Effector memory CD8-positive, alpha-beta T cell (primary cell): Measurements from ENCODE around the gene KCTD5.
"Not testable (repeated sequence)": the region's sequence is repeated elsewhere in the genome, so short reads cannot be mapped to it uniquely, and the experiment has no call there.

ENCODE experiments used
- ATAC-seq: fragments of 150-1000 bp; cut with Tn5 transposase; replicated peaks from 2 replicates; pipeline ENCODE4 v1.10.0; 2021; ENCODE audit warnings: mild to moderate bottlenecking, moderate library complexity
- DNase-seq, 3 experiments: peaks; one replicate each; pipeline ENCODE4 v3.0.0; 2021
- H3K27ac Mint-ChIP-seq, 2 donors: one replicate each; pipeline ENCODE4 v1.8.0; 2022; ENCODE audit warnings: mild to moderate bottlenecking in 2 of 2, mixed read lengths in 2 of 2, moderate library complexity in 2 of 2
- H3K27me3 Mint-ChIP-seq, 2 donors: one replicate each; pipeline ENCODE4 v1.8.0; 2022; ENCODE audit warnings: mixed read lengths in 2 of 2
- H3K36me3 Mint-ChIP-seq: one replicate; pipeline ENCODE4 v1.8.0; 2022; ENCODE audit warnings: mild to moderate bottlenecking, moderate library complexity, mixed read lengths; ENCODE audit not compliant: insufficient read depth
- H3K4me1 Mint-ChIP-seq, 2 donors: one replicate each; pipeline ENCODE4 v1.8.0; 2022; ENCODE audit warnings: low read depth in 2 of 2, mixed read lengths in 2 of 2
- H3K4me3 Mint-ChIP-seq, 2 donors: one replicate each; pipeline ENCODE4 v1.8.0; 2022; ENCODE audit warnings: mild to moderate bottlenecking in 2 of 2, mixed read lengths in 2 of 2, moderate library complexity in 2 of 2
- H3K9me3 Mint-ChIP-seq, 2 donors: one replicate each; pipeline ENCODE4 v1.8.0; 2022; ENCODE audit warnings: mixed read lengths in 2 of 2

The KCTD5 gene

GRCh38 chr16:2720719-2721633 is 38.7 kb downstream of the KCTD5 start:
- peak; percentile 91 for ATAC-seq
- Mint-ChIP-seq H3K4me3 (peak overlapping the region; percentile 79 to 82), H3K4me1 (peaks cover 0 to 2% of the 10 kb centered on the region in 2 donors), H3K27me3 (peaks cover 13 to 20% of the 10 kb centered on the region in 2 donors), H3K27ac (peak overlapping the region; percentile 67 to 76), H3K9me3 (no peaks in the 10 kb centered on the region), H3K36me3 (peaks cover 6% of the 10 kb centered on the region)
- DNase-seq: peak; percentile 75 to 79 (median 78)

DNA sequence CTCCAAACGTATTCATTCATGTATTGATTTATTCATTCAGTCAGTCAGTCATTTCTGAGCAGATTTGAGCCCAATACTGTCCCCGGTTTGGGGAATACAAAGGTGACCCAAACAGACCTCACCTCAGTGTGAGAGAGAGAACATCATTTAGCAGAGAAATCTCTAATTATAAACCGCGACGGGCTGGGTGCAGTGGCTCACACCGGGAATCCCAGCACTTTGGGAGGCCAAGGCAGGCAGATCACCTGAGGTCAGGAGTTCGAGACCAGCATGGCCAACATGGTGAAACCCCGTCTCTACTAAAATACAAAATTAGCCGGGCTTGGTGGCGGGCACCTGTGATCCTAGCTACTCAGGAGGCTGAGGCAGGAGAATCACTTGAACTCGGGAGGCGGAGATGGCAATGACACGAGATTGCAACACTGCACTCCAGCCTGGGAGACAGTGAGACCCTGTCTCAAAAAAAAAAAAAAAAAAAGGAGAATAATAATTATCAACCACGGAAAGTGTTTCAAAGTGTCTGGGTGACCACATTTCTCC is 39.4 kb downstream of the KCTD5 start:
- DNase-seq, H3K9me3 Mint-ChIP-seq, ATAC-seq, H3K4me1 Mint-ChIP-seq, H3K36me3 Mint-ChIP-seq: not testable (repeated sequence)
- Mint-ChIP-seq H3K4me3 (peak overlapping the region; percentile 79 to 82), H3K27ac (peak overlapping the region in 1 of 2 donors; percentile 67), H3K27me3 (peaks cover 13 to 20% of the 10 kb centered on the region in 2 donors)

DNA sequence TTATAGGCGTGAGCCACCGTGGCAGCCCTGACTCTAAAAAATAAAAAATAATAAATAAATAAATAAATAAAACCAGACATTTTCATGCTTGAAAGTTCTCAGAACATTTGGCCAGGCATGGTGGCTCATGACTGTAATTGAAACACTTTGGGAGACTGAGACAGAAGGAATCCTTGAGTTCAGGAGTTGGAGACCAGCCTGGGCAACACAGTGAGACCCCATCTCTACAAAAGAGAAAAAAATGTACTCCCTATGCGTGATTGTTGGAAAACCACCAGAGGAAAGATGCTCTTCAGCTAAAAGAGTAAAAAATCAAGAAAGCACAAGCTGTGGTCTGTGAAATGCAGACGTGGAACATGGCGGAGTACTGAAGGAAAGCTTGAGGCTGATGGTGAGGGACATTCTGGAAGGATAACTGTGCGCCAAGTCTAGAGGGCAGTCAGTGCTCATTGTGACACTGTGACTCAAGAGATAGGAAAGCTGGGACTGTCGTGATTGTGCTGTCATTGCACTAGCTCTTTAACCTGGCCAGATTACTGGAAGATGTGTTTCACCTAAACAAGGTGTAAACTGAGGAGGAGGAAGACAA is 41.9 kb downstream of the KCTD5 start:
- Mint-ChIP-seq H3K27ac (peak overlapping the region in 1 of 2 donors; percentile 8), H3K4me1 (no peaks in the 10 kb centered on the region), H3K27me3 (peaks cover 13 to 20% of the 10 kb centered on the region in 2 donors), H3K4me3 (no peak overlapping the region), H3K9me3 (no peaks in the 10 kb centered on the region), H3K36me3 (peaks cover 6% of the 10 kb centered on the region)
- ATAC-seq: no peak
- no peak for DNase-seq

DNA sequence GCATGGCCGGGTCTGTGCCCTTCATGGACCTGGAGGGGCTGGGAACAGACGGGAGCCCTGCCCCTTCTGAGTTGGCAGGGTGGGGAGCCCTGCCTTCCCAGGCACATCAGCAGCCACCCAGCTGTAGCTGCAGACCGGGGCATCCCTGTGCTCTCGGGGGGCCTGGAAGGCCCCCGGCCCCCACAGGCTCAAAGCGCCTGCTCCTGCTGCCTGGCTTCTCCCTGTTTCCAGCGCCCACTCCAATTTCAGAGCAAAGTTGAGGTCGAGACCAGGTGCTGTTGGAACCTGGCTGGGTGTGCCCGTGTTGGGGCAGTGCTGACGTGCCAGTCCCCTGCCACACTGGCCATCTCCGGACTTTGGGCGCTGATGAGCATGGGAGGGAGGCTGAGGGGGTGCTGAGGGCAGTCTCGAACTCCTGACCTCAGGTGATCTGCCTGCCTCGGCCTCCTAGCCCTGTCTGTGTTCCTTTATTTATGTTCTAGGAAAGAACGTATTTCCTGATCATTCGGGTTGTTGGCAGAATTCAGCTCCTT is 42.6 kb downstream of the KCTD5 start:
- no peaks in the 10 kb centered on the region for H3K9me3 Mint-ChIP-seq
- DNase-seq (no peak), ATAC-seq (no peak)
- no peak overlapping the region for H3K27ac Mint-ChIP-seq
- H3K4me1 Mint-ChIP-seq: no peaks in the 10 kb centered on the region
- H3K36me3 Mint-ChIP-seq: peaks cover 6% of the 10 kb centered on the region
- H3K4me3 Mint-ChIP-seq: no peak overlapping the region
- peaks cover 13 to 20% of the 10 kb centered on the region in 2 donors for H3K27me3 Mint-ChIP-seq

DNA sequence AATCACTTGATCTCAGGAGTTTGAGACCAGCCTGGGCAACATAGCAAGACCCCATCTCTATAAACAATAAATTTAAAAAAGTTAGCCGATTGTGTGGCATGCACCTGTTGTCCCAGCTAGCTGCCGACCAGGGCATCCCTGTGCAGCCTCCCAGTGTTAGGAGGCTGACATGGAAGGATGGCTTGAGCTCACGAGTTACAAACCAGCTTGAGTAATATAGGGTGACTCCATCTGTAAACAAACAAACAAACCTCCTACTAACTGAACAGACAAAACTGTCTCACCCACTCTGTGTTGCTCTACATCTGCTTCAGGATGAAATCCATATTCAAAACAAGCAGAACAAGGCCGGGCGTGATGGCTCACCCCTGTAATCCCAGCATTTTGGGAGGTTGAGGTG is 44.6 kb downstream of the KCTD5 start:
- ATAC-seq: no peak
- peaks cover 13 to 20% of the 10 kb centered on the region in 2 donors for H3K27me3 Mint-ChIP-seq
- H3K4me1 Mint-ChIP-seq: no peaks in the 10 kb centered on the region
- DNase-seq: no peak
- H3K9me3 Mint-ChIP-seq: no peaks in the 10 kb centered on the region
- H3K4me3 Mint-ChIP-seq: no peak overlapping the region
- no peak overlapping the region for H3K27ac Mint-ChIP-seq
- no peaks in the 10 kb centered on the region for H3K36me3 Mint-ChIP-seq

- DNase-seq (no peak), ATAC-seq (no peak)
- H3K36me3 Mint-ChIP-seq: no peaks in the 10 kb centered on the region
- H3K9me3 Mint-ChIP-seq: no peaks in the 10 kb centered on the region
- H3K4me3 Mint-ChIP-seq: no peak overlapping the region
- H3K27ac Mint-ChIP-seq: no peak overlapping the region
- no peaks in the 10 kb centered on the region for H3K4me1 Mint-ChIP-seq
- peaks cover 13 to 20% of the 10 kb centered on the region in 2 donors for H3K27me3 Mint-ChIP-seq
Measured at GRCh38 chr16:2728034-2728433, 45.7 kb downstream of the KCTD5 start.

- Mint-ChIP-seq H3K4me3 (no peak overlapping the region), H3K36me3 (no peaks in the 10 kb centered on the region), H3K27ac (no peak overlapping the region), H3K4me1 (no peaks in the 10 kb centered on the region), H3K9me3 (no peaks in the 10 kb centered on the region), H3K27me3 (peaks cover 0 to 12% of the 10 kb centered on the region in 2 donors)
- DNase-seq: no peak
- ATAC-seq: no peak
Measured at GRCh38 chr16:2734844-2735515, 52.7 kb downstream of the KCTD5 start.

DNA sequence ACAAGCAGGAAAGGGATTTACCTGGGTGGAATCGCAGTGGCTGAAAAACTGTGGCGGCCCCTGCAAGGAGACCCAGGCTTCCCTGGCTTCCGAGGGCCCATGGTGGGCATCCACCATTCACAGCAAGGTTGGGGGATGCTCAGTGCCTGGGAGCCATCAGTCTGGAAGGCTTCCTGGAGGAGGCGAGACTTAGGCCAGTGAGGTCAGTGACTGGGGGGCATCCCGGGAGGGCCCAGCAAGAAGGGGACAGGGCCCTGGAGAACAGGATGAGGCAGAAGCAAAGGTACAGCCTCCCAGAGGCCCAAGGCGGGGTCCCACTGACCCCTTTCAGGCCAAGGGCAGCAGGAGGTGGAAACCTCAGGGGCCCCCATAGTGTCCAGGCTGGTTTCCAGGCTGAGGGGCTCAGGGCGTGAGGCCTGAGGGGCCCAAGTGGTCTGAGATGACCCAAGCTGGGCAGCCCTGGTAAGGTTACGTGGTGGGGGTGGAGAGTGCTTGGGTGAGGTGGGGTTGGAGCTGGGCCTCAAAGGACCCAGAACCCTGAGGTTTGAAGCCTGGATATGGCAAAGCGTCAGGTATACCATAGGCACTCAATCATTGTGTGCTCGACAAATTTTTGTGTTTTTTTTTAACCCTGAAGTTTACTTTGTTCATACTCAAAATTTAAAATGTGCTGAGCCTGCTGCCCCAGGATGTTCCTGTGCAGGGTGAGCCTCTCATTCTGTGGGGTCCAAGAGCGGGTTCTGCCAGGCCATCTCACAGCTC is 54.3 kb downstream of the KCTD5 start:
- Mint-ChIP-seq H3K27me3 (peaks cover 7 to 24% of the 10 kb centered on the region in 2 donors), H3K4me1 (no peaks in the 10 kb centered on the region)

GRCh38 chr16:2737238-2737605 is 54.9 kb downstream of the KCTD5 start:
- Mint-ChIP-seq H3K27ac (no peak overlapping the region), H3K4me1 (no peaks in the 10 kb centered on the region), H3K27me3 (peaks cover 7 to 24% of the 10 kb centered on the region in 2 donors), H3K4me3 (no peak overlapping the region), H3K9me3 (no peaks in the 10 kb centered on the region), H3K36me3 (peaks cover 5% of the 10 kb centered on the region)
- ATAC-seq: no peak
- no peak for DNase-seq

More for the DNA sequence above, 54.3 kb downstream of the KCTD5 start:
- peaks cover 5% of the 10 kb centered on the region for H3K36me3 Mint-ChIP-seq
- no peak for ATAC-seq
- no peak overlapping the region for H3K4me3 Mint-ChIP-seq
- no peak overlapping the region for H3K27ac Mint-ChIP-seq
- no peak for DNase-seq
- H3K9me3 Mint-ChIP-seq: no peaks in the 10 kb centered on the region

DNA sequence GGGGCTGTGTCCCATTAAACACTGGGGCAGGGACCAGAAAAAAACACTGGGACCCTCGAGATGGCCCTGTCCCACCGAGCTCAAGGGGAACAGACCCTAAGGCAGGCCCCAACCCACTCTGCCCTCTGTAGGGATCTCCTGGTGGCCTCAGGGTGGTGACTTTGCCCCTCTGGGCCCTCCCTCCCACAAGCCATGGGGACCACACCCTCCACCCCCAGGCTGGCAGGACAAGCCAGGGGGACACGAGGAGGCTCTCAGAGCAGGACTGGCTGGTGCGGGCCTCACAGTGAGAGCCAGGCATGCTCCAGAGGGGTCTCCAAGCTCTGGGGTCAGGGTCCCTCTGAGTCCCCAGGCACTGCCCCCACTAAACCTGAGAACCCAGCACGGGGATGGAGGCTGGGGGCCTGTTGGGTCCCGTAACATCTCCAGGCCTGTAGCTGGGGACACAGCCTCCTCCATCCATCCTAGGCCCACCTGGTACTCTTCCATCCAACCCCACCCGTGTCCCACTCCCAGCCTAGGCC is 55.6 kb downstream of the KCTD5 start:
- Mint-ChIP-seq H3K27me3 (peaks cover 7 to 24% of the 10 kb centered on the region in 2 donors), H3K36me3 (peaks cover 5% of the 10 kb centered on the region), H3K4me1 (no peaks in the 10 kb centered on the region), H3K9me3 (no peaks in the 10 kb centered on the region), H3K27ac (peak overlapping the region in 1 of 2 donors; percentile 26), H3K4me3 (no peak overlapping the region)
- DNase-seq (no peak), ATAC-seq (no peak)

DNA sequence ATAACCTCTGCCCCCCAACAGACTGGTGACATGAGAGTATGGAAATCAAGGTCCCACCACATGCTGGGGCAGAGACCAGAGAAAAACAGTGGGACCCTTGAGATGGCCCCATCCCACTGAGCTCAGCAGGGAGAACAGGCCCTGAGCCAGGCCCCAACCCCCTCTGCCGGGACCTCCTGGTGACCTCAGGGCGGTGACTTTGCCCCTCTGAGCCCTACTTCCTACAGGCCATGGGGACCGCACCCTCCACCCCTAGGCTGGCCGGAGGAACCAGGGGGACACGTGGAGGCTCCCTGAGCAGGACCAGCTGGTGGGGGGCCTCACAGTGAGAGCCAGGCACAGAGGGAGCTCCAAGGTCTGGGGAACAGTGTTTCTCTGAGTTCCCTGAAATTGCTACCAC is 56.3 kb downstream of the KCTD5 start:
- H3K27ac Mint-ChIP-seq: peak overlapping the region in 1 of 2 donors; percentile 26
- DNase-seq: no peak
- ATAC-seq: no peak
- H3K9me3 Mint-ChIP-seq: no peaks in the 10 kb centered on the region
- no peaks in the 10 kb centered on the region for H3K4me1 Mint-ChIP-seq
- H3K36me3 Mint-ChIP-seq: peaks cover 5% of the 10 kb centered on the region
- peaks cover 7 to 24% of the 10 kb centered on the region in 2 donors for H3K27me3 Mint-ChIP-seq
- no peak overlapping the region for H3K4me3 Mint-ChIP-seq

DNA sequence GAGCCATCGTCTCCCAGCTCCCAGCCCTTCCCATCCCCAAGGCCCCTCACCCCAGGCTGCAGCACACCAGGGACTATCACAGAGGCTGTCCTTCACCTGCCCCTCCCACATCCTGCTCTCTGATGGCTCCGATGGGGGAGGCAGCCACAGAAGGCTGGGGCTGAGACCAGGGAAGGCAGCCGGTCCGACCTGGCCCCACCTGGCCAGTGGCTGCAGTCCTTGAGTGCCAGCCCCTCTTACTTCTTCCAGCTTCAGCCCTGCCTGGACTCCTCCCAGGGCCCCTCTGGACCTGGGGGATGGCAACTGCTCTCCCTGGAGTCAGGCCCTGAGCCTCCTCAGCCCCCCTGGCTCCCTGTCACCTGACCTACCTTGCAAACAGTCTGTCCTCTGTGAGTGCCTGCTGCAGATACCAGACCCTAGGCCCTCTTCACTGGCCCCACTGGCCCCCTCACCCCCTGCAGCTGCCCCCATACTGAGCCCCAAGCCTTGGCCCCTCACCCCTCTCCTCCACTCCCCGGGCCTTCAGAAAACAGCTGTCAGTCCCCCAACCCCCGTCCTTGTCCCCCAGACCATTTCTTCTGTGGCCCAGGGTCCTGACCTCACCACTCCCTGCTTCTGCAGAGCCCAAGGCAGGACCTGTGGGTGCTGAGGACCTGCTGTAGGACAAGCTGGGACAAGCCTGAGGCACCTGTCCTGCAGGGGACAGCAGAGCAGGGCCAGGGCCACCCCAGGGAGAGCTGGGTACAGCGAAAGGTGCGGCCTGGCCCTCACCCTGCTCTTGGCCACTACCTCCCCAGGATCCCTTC is 57.5 kb downstream of the KCTD5 start:
- Mint-ChIP-seq H3K9me3 (no peaks in the 10 kb centered on the region), H3K36me3 (peaks cover 5% of the 10 kb centered on the region), H3K27ac (no peak overlapping the region), H3K4me1 (no peaks in the 10 kb centered on the region), H3K27me3 (peaks cover 7 to 32% of the 10 kb centered on the region in 2 donors), H3K4me3 (no peak overlapping the region)
- no peak for DNase-seq
- ATAC-seq: no peak
